B cell (primary cell): ENCODE measurements around the gene GNG7. TPM values are rescaled to one million over a fixed set of nuclear protein-coding genes. Genes with fewer than 3 reads are reported as not detected.
A peak's percentile ranks its signal among the peaks of the same experiment; 100 is the strongest.

ENCODE experiments used
- ATAC-seq: fragments of 200-7000 bp; cut with Tn5 transposase; one replicate; pipeline ENCODE4 v1.10.0; 2021; ENCODE audit warnings: low read depth, mild to moderate bottlenecking, moderate number of reproducible peaks, moderate library complexity
- CTCF ChIA-PET: fragments of 350-600 bp; sonication (Branson Sonifier 250); formaldehyde crosslinking; loops from one replicate; lab custom pipeline; 2021; ENCODE audit warnings: antibody characterized with exemption, inconsistent platforms; lab: Charles Lee
- POLR2A ChIA-PET: fragments of 350-600 bp; sonication (Branson Sonifier 250); formaldehyde crosslinking; loops from one replicate; lab custom pipeline; 2021; ENCODE audit warnings: antibody characterized with exemption; lab: Charles Lee
- DNase-seq: peaks from one replicate; pipeline ENCODE4 v3.0.0; 2013
- H2AFZ ChIP-seq: 2 replicates; pipeline ENCODE4 v1.6.1; 2012; ENCODE audit warnings: mild to moderate bottlenecking, low read depth, low read length; ENCODE audit not compliant: insufficient read depth, poor library complexity, severe bottlenecking
- H3K27ac ChIP-seq, 2 donors: 1 replicate in 1 of 2; 2 replicates in 1 of 2; pipeline ENCODE4 v1.5.1; 2012 to 2013; ENCODE audit warnings: low read length in 2 of 2, mild to moderate bottlenecking in 2 of 2, moderate library complexity in 1 of 2
- H3K27me3 ChIP-seq, 4 experiments: fragments of 200-600 bp in 1 of 4; sonication (generic) in 1 of 4; replicated peaks in 1 of 4; 1 replicate in 2 of 4; 2 replicates in 2 of 4; pipeline versions ENCODE4 v1.6.1 to v1.7.0; 2013 to 2016; ENCODE audit warnings: low read length in 3 of 4, mild to moderate bottlenecking in 2 of 4, mixed read lengths in 1 of 4, moderate library complexity in 1 of 4; ENCODE audit not compliant: insufficient read depth in 4 of 4, control insufficient read depth in 3 of 4; ENCODE audit errors: control extremely low read depth in 1 of 4
- H3K36me3 ChIP-seq, 2 experiments: replicated peaks in 1 of 2; 1 replicate in 1 of 2; 2 replicates in 1 of 2; pipeline versions ENCODE4 v1.6.1 to v1.7.1; 2013; ENCODE audit warnings: low read length in 1 of 2; ENCODE audit not compliant: insufficient read depth in 2 of 2, control insufficient read depth in 1 of 2; ENCODE audit errors: control extremely low read depth in 1 of 2, extremely low read depth in 1 of 2
- H3K4me1 ChIP-seq, 2 donors: fragments of 200-600 bp in 1 of 2; sonication (generic) in 1 of 2; 1 replicate in 1 of 2; 2 replicates in 1 of 2; pipeline versions ENCODE4 v1.5.1 to v1.6.1; 2013 to 2017; ENCODE audit warnings: low read length in 2 of 2; ENCODE audit not compliant: control insufficient read depth in 2 of 2, insufficient read depth in 2 of 2
- H3K4me2 ChIP-seq: replicated peaks from 2 replicates; pipeline ENCODE3; 2012; ENCODE audit warnings: mild to moderate bottlenecking, low read depth, low read length; ENCODE audit not compliant: poor library complexity, severe bottlenecking
- H3K4me3 ChIP-seq, 5 experiments: fragments of 200-600 bp in 1 of 5; sonication (generic) in 1 of 5; 1 replicate in 3 of 5; 2 replicates in 2 of 5; pipeline versions ENCODE4 v1.5.1 to v1.7.0; 2011 to 2016; ENCODE audit warnings: low read length in 4 of 5, mild to moderate bottlenecking in 4 of 5, low read depth in 2 of 5, control low read depth in 1 of 5, moderate library complexity in 1 of 5; ENCODE audit not compliant: insufficient read depth in 1 of 5; ENCODE audit errors: control extremely low read depth in 1 of 5, extremely low read depth in 1 of 5
- H3K79me2 ChIP-seq: fragments of 200-600 bp; sonication (generic); one replicate; pipeline ENCODE4 v1.6.0; 2016; ENCODE audit warnings: low read length; ENCODE audit not compliant: control insufficient read depth, insufficient read depth
- H3K9ac ChIP-seq: fragments of 200-600 bp; sonication (generic); 2 replicates; pipeline ENCODE4 v1.6.1; 2017; ENCODE audit warnings: mild to moderate bottlenecking, low read length, moderate library complexity
- H3K9me3 ChIP-seq, 3 donors: one replicate each; pipeline versions ENCODE4 v1.6.1 to v1.7.1; 2013; ENCODE audit warnings: low read length in 2 of 3; ENCODE audit not compliant: control insufficient read depth in 2 of 3, insufficient read depth in 1 of 3; ENCODE audit errors: control extremely low read depth in 1 of 3
- H4K20me1 ChIP-seq: 2 replicates; pipeline ENCODE4 v1.6.0; 2012; ENCODE audit warnings: mild to moderate bottlenecking, low read length; ENCODE audit not compliant: insufficient read depth, control insufficient read depth, poor library complexity, severe bottlenecking
- H3K27ac Mint-ChIP-seq: one replicate; pipeline ENCODE4 v1.8.0; 2021; ENCODE audit warnings: mixed read lengths
- H3K27me3 Mint-ChIP-seq: one replicate; pipeline ENCODE4 v1.8.0; 2021; ENCODE audit warnings: mixed read lengths
- H3K4me1 Mint-ChIP-seq: one replicate; pipeline ENCODE4 v1.8.0; 2021; ENCODE audit warnings: mixed read lengths
- H3K4me3 Mint-ChIP-seq: one replicate; pipeline ENCODE4 v1.8.0; 2021; ENCODE audit warnings: mixed read lengths
- H3K9me3 Mint-ChIP-seq: one replicate; pipeline ENCODE4 v1.8.0; 2022; ENCODE audit warnings: mixed read lengths; ENCODE audit not compliant: insufficient read depth
- CTCF ChIP-seq: fragments of 200-600 bp; IDR thresholded peaks from one replicate; pipeline ENCODE4 v1.8.0; 2022; ENCODE audit warnings: antibody characterized with exemption, mild to moderate bottlenecking
- EZH2 ChIP-seq: IDR thresholded peaks from 2 replicates; pipeline ENCODE4 v1.6.1; 2012; ENCODE audit warnings: borderline replicate concordance, low read depth, mild to moderate bottlenecking, moderate library complexity, low read length; ENCODE audit not compliant: insufficient read depth, poor library complexity, severe bottlenecking
- WGBS: methylation state at CpG from one replicate; pipeline ENCODE4 v1.1.5; 2013; ENCODE audit warnings: missing lambda C conversion rate; ENCODE audit not compliant: insufficient coverage; 5-methylcytosine and 5-hydroxymethylcytosine counted together
- intact Hi-C: fragments of 100-400 bp; cut with micrococcal nuclease; formaldehyde crosslinking; loops from one replicate; pipeline ENCODE4 v1.10.0; 2022
- polyA plus RNA-seq: library from polyadenylated mRNA; depleted of rRNA; stranded (reverse); fragments of >200 nt; gene quantifications from 2 replicates; pipeline ENCODE4 v1.2.3, GENCODE V29; 2012
- total RNA-seq, 2 donors: library from RNA; stranded (reverse); fragments of 120-200 nt in 1 of 2; gene quantifications; 1 replicate in 1 of 2; 2 replicates in 1 of 2; pipeline versions ENCODE4 v1.2.3 to v1.2.4, GENCODE V29; 2013 to 2022

The GNG7 gene
- total and polyA plus RNA-seq, 2 donors (not counting 1 experiment from before 2014, with no cell fraction given): 76.3 to 153 TPM

- WGBS: 2% methylated on average over 25 of the region's 26 CpGs
- Histone ChIP-seq H3K4me3 (peak overlapping the region; percentile 12 to 85 (median 68)), H3K27me3 (peaks cover 0 to 41% (median 14%) of the 10 kb centered on the region in 4 experiments), H3K36me3 (no peaks in the 10 kb centered on the region), H3K79me2 (no peaks in the 10 kb centered on the region), H3K9ac (peak overlapping the region; percentile 90), H3K4me1 (peaks cover 27 to 34% of the 10 kb centered on the region in 2 donors), H4K20me1 (peaks cover 7% of the 10 kb centered on the region), H3K27ac (peak overlapping the region in 1 of 2 donors; percentile 41), H2AFZ (peak overlapping the region; percentile 78), H3K4me2 (peak overlapping the region; percentile 100), H3K9me3 (peaks cover 0 to 11% (median 0%) of the 10 kb centered on the region in 3 donors)
- ChIA-PET CTCF (interaction anchor here (1.3 to 1.6 kb wide), 2 partner anchors 116 to 119 kb away, joined by 4 to 5 read pairs; no protein-coding TSS in a partner anchor), POLR2A (interaction anchor here (1.1 to 1.3 kb wide), 3 partner anchors 18 to 49 kb away, joined by 3 to 8 read pairs (median 4); no protein-coding TSS in a partner anchor)
- peak; percentile 11 for ATAC-seq
- peak overlapping the region; percentile 72 for H3K4me3 Mint-ChIP-seq
- intact Hi-C loops: loop anchor here (2.0 kb wide), 1 partner anchor 18 kb away; the partner anchor contains the start of gene GADD45B
- no peaks in the 10 kb centered on the region for H3K9me3 Mint-ChIP-seq
- peaks cover 31% of the 10 kb centered on the region for H3K4me1 Mint-ChIP-seq
- peaks cover 25% of the 10 kb centered on the region for H3K27me3 Mint-ChIP-seq
- DNase-seq: peak; percentile 39
- no peak for TF ChIP-seq CTCF
- no peak for TF ChIP-seq EZH2
- no peak overlapping the region for H3K27ac Mint-ChIP-seq
These were observed 207.3 kb downstream of the GNG7 start for GRCh38 chr19:2495130-2495641.
